ENCODE data around the gene YPEL3.

DNA sequence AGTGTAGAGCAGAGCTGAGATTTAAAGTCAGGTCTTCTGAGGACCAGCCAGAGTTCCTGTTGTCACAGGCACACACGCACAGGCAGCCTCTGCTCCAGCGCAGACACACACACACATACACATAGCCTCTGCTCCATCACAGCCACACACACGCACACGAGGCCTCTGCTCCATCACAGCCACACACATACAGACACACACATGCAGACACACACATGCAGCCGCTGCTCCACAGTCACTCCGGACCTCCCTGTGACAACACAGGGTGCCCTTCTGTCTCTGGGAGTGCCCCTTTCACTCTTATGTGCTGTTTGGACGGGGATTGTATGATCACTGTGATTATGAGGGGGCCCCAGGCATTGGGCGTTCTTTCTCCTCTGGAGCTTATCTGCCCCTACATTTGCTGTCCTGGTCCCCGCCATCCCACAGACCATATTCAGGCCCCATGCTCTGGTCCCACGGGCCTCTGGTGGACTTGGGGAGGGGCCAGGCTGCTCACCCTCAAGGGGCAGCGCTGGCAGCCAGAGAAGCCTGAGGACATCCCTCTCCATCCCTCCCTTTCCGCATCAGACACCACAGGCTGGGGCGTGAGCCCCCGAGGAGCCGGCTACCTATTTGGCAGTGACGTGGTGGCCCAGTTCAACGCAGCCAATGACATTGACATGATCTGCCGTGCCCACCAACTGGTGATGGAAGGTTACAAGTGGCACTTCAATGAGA is 11.8 kb downstream of the YPEL3 start:
- TF ChIP-seq, protein P1, sequence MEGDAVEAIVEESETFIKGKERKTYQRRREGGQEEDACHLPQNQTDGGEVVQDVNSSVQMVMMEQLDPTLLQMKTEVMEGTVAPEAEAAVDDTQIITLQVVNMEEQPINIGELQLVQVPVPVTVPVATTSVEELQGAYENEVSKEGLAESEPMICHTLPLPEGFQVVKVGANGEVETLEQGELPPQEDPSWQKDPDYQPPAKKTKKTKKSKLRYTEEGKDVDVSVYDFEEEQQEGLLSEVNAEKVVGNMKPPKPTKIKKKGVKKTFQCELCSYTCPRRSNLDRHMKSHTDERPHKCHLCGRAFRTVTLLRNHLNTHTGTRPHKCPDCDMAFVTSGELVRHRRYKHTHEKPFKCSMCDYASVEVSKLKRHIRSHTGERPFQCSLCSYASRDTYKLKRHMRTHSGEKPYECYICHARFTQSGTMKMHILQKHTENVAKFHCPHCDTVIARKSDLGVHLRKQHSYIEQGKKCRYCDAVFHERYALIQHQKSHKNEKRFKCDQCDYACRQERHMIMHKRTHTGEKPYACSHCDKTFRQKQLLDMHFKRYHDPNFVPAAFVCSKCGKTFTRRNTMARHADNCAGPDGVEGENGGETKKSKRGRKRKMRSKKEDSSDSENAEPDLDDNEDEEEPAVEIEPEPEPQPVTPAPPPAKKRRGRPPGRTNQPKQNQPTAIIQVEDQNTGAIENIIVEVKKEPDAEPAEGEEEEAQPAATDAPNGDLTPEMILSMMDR (IDR thresholded peaks at IDR 0.05): no peak
- TF ChIP-seq POLR2A (IDR thresholded peaks at IDR 0.05): no peak

All from body of pancreas (tissue), 4 donors.